Panc1 (cell line): Measurements from ENCODE around the gene MAPK14. TPM values are rescaled to one million over a fixed set of nuclear protein-coding genes. Genes with fewer than 3 reads are reported as not detected.

Source experiments
- ATAC-seq: fragments of 200-7000 bp; cut with Tn5 transposase; 2 replicates; pipeline ENCODE4 v1.9.1; 2020; ENCODE audit warnings: mild to moderate bottlenecking, moderate library complexity
- BruUV-seq: library from RNA; stranded (reverse); fragments of 400-500 nt; replicated peaks from 2 replicates; lab custom pipeline; 2021; lab: Mats Ljungman, UMichigan
- CTCF ChIA-PET: fragments of 300-600 bp; sonication (Branson Sonifier 250); formaldehyde crosslinking; loops from one replicate; lab custom pipeline; 2022; ENCODE audit warnings: antibody characterized with exemption; lab: Charles Lee
- POLR2A ChIA-PET: fragments of 300-600 bp; sonication (Branson Sonifier 250); formaldehyde crosslinking; loops from one replicate; lab custom pipeline; 2022; ENCODE audit warnings: antibody characterized with exemption; lab: Charles Lee
- DNase-seq: peaks from one replicate; pipeline ENCODE4 v3.0.0-alpha.2; 2010; ENCODE audit warnings: low read depth, low spot score
- H3K27ac ChIP-seq: 2 replicates; pipeline ENCODE4 v1.5.1; 2011; ENCODE audit warnings: mild to moderate bottlenecking, low read length, inconsistent platforms
- H3K27me3 ChIP-seq: fragments of 200-500 bp; sonication (Bioruptor generic); 2 replicates; pipeline ENCODE4 v1.6.0; 2014; ENCODE audit warnings: low read length, inconsistent platforms; ENCODE audit not compliant: control insufficient read depth, insufficient read depth
- H3K36me3 ChIP-seq: fragments of 200-500 bp; sonication (Bioruptor generic); 2 replicates; pipeline ENCODE4 v1.5.1; 2014; ENCODE audit warnings: inconsistent platforms, mild to moderate bottlenecking, low read length, moderate library complexity; ENCODE audit not compliant: control insufficient read depth, insufficient read depth
- H3K4me1 ChIP-seq: 2 replicates; pipeline ENCODE4 v1.5.1; 2011; ENCODE audit warnings: inconsistent platforms, mild to moderate bottlenecking, low read length, moderate library complexity; ENCODE audit not compliant: control insufficient read depth, insufficient read depth
- H3K4me3 ChIP-seq, 2 experiments: 2 replicates each; pipeline ENCODE4 v1.5.1; 2011 to 2012; ENCODE audit warnings: low read depth in 2 of 2, low read length in 2 of 2, mild to moderate bottlenecking in 2 of 2, inconsistent platforms in 1 of 2, moderate library complexity in 1 of 2
- H3K9me3 ChIP-seq: fragments of 200-500 bp; sonication (Bioruptor generic); 2 replicates; pipeline ENCODE4 v1.5.1; 2014; ENCODE audit warnings: low read depth, mild to moderate bottlenecking, inconsistent platforms, low read length, moderate library complexity; ENCODE audit not compliant: control insufficient read depth, insufficient read depth
- CTCF ChIP-seq: fragments of 450-650 bp; IDR thresholded peaks from 2 replicates; pipeline ENCODE4 v1.5.1; 2017; ENCODE audit warnings: mild to moderate bottlenecking
- POLR2AphosphoS5 ChIP-seq: IDR thresholded peaks from 2 replicates; pipeline ENCODE4 v1.6.1; 2012; ENCODE audit warnings: mild to moderate bottlenecking, low read depth, low read length, moderate library complexity
- REST ChIP-seq, 2 experiments: IDR thresholded peaks; 2 replicates each; pipeline ENCODE4 v1.6.1; 2011 to 2012; ENCODE audit warnings: low read depth in 2 of 2, control low read depth in 1 of 2, low read length in 1 of 2, mild to moderate bottlenecking in 1 of 2, moderate library complexity in 1 of 2; ENCODE audit not compliant: insufficient read depth in 1 of 2
- SIN3A ChIP-seq: IDR thresholded peaks from 2 replicates; pipeline ENCODE4 v1.6.1; 2012; ENCODE audit warnings: low read depth, mild to moderate bottlenecking, low read length, moderate library complexity, borderline replicate concordance; ENCODE audit not compliant: insufficient read depth
- TCF7L2 ChIP-seq: IDR thresholded peaks from 2 replicates; pipeline ENCODE4 v1.6.1; 2011; ENCODE audit warnings: mild to moderate bottlenecking, low read depth, low read length, inconsistent platforms
- in situ Hi-C: cut with HindIII; loops from 2 replicates; pipeline ENCODE4 v1.10.0; 2016; ENCODE audit warnings: low sequenced_read_pairs, low pct_unique_long_range_greater_than_20kb
- intact Hi-C: fragments of 100-400 bp; cut with micrococcal nuclease; formaldehyde crosslinking; loops from one replicate; pipeline ENCODE4 v1.10.0; 2022; ENCODE audit not compliant: unreplicated experiment
- total RNA-seq: library from RNA; stranded (reverse); gene quantifications from one replicate; pipeline ENCODE4 v1.2.1, GENCODE V29; 2021; ENCODE audit not compliant: unreplicated experiment

MAPK14 gene
- total RNA-seq, 1 experiment from 2014 or later = 42.3 TPM

GRCh38 chr6:36040958-36041357 is 13.3 kb downstream of the MAPK14 start:
- no peak for TF ChIP-seq TCF7L2
- no peak for TF ChIP-seq CTCF
- TF ChIP-seq SIN3A = no peak
- no peak for TF ChIP-seq REST (IDR thresholded peaks at IDR 0.05; ENCODE audit: insufficient read depth in 1 of 2, low read depth in 2 of 2, low read length in 1 of 2)
- no peak for TF ChIP-seq POLR2AphosphoS5
- in situ Hi-C loops = no loop called here
- ATAC-seq (no peak), DNase-seq (no peak)
- intact Hi-C loops = no loop called here
- H3K27ac ChIP-seq = no peak overlapping the region
- H3K27me3 ChIP-seq = no peaks in the 10 kb centered on the region
- H3K4me3 ChIP-seq = no peak overlapping the region
- POLR2A ChIA-PET = no interaction called here
- no peaks in the 10 kb centered on the region for H3K36me3 ChIP-seq
- CTCF ChIA-PET = no interaction called here
- H3K4me1 ChIP-seq = no peaks in the 10 kb centered on the region
- no peaks in the 10 kb centered on the region for H3K9me3 ChIP-seq
- no TSS peak for BruUV-seq

- Histone ChIP-seq H3K36me3 (no peaks in the 10 kb centered on the region), H3K27me3 (no peaks in the 10 kb centered on the region), H3K9me3 (no peaks in the 10 kb centered on the region), H3K27ac (no peak overlapping the region), H3K4me3 (no peak overlapping the region), H3K4me1 (no peaks in the 10 kb centered on the region)
- TF ChIP-seq TCF7L2 (no peak), REST (IDR thresholded peaks at IDR 0.05; ENCODE audit: insufficient read depth in 1 of 2, low read depth in 2 of 2, low read length in 1 of 2) (no peak), SIN3A (no peak)
- DNase-seq (no peak), ATAC-seq (no peak)
- in situ Hi-C loops (no loop called here), intact Hi-C loops (no loop called here)
- ChIA-PET CTCF (interaction anchor here (0.7 kb wide), 1 partner anchor 14 kb away, joined by 3 read pairs; no protein-coding TSS in a partner anchor), POLR2A (interaction anchor here (0.7 kb wide), 1 partner anchor 14 kb away, joined by 3 read pairs; no protein-coding TSS in a partner anchor)
- no TSS peak for BruUV-seq
Measured at GRCh38 chr6:36042618-36043260, 15.1 kb downstream of the MAPK14 start.
